ENCODE results near the gene CBLN1. TPM values are rescaled to one million over a fixed set of nuclear protein-coding genes. Genes with fewer than 3 reads are reported as not detected.

CBLN1 gene
- total RNA-seq, 2 experiments from 2014 or later: not detected

GRCh38 chr16:49281843-49282642 lies 405 bp upstream of the CBLN1 start:
- Mint-ChIP-seq H3K9me3 (no peaks in the 10 kb centered on the region), H3K27ac (no peak overlapping the region), H3K4me3 (peak overlapping the region; percentile 56), H3K4me1 (peaks cover 5% of the 10 kb centered on the region), H3K27me3 (peaks cover 79% of the 10 kb centered on the region), H3K36me3 (no peaks in the 10 kb centered on the region)
- peak; percentile 83 for DNase-seq

GRCh38 chr16:49280841-49281371 lies 732 bp downstream of the CBLN1 start:
- DNase-seq: no peak
- H3K36me3 Mint-ChIP-seq: no peaks in the 10 kb centered on the region
- H3K4me1 Mint-ChIP-seq: peaks cover 5% of the 10 kb centered on the region
- peaks cover 87% of the 10 kb centered on the region for H3K27me3 Mint-ChIP-seq
- H3K27ac Mint-ChIP-seq: no peak overlapping the region
- H3K4me3 Mint-ChIP-seq: no peak overlapping the region
- H3K9me3 Mint-ChIP-seq: no peaks in the 10 kb centered on the region

GRCh38 chr16:49280105-49280741 lies 1.4 kb downstream of the CBLN1 start:
- Mint-ChIP-seq H3K27me3 (peaks cover 90% of the 10 kb centered on the region), H3K36me3 (no peaks in the 10 kb centered on the region), H3K4me3 (no peak overlapping the region)

GRCh38 chr16:49278944-49279725 lies 2.5 kb downstream of the CBLN1 start:
- H3K4me1 Mint-ChIP-seq: peaks cover 5% of the 10 kb centered on the region
- DNase-seq: no peak
- H3K27ac Mint-ChIP-seq: no peak overlapping the region
- no peaks in the 10 kb centered on the region for H3K9me3 Mint-ChIP-seq
- H3K36me3 Mint-ChIP-seq: no peaks in the 10 kb centered on the region
- no peak overlapping the region for H3K4me3 Mint-ChIP-seq
- peaks cover 93% of the 10 kb centered on the region for H3K27me3 Mint-ChIP-seq

More at GRCh38 chr16:49280105-49280741, 1.4 kb downstream of the CBLN1 start:
- peak; percentile 17 for DNase-seq
- Mint-ChIP-seq H3K27ac (no peak overlapping the region), H3K9me3 (no peaks in the 10 kb centered on the region), H3K4me1 (peaks cover 5% of the 10 kb centered on the region)

GRCh38 chr16:49278567-49278827 lies 3.1 kb downstream of the CBLN1 start:
- Mint-ChIP-seq H3K4me1 (peaks cover 5% of the 10 kb centered on the region), H3K9me3 (no peaks in the 10 kb centered on the region), H3K4me3 (no peak overlapping the region), H3K27me3 (peaks cover 93% of the 10 kb centered on the region), H3K36me3 (no peaks in the 10 kb centered on the region), H3K27ac (no peak overlapping the region)
- no peak for DNase-seq

GRCh38 chr16:49277766-49278566 lies 3.7 kb downstream of the CBLN1 start:
- Mint-ChIP-seq H3K27me3 (peaks cover 90% of the 10 kb centered on the region), H3K4me1 (peaks cover 5% of the 10 kb centered on the region), H3K4me3 (no peak overlapping the region), H3K9me3 (no peaks in the 10 kb centered on the region), H3K36me3 (no peaks in the 10 kb centered on the region), H3K27ac (no peak overlapping the region)
- no peak for DNase-seq

- no peaks in the 10 kb centered on the region for H3K36me3 Mint-ChIP-seq
- peaks cover 2% of the 10 kb centered on the region for H3K4me1 Mint-ChIP-seq
- peaks cover 84% of the 10 kb centered on the region for H3K27me3 Mint-ChIP-seq
Measured at GRCh38 chr16:49277386-49277742, 4.3 kb downstream of the CBLN1 start.

GRCh38 chr16:49276646-49277385 lies 4.8 kb downstream of the CBLN1 start:
- no peak for DNase-seq
- Mint-ChIP-seq H3K27me3 (peaks cover 87% of the 10 kb centered on the region), H3K9me3 (no peaks in the 10 kb centered on the region), H3K4me3 (no peak overlapping the region), H3K36me3 (no peaks in the 10 kb centered on the region), H3K27ac (no peak overlapping the region), H3K4me1 (peaks cover 2% of the 10 kb centered on the region)

More at GRCh38 chr16:49277386-49277742, 4.3 kb downstream of the CBLN1 start:
- no peak overlapping the region for H3K27ac Mint-ChIP-seq
- H3K9me3 Mint-ChIP-seq: no peaks in the 10 kb centered on the region
- no peak overlapping the region for H3K4me3 Mint-ChIP-seq
- DNase-seq: no peak

- peaks cover 1% of the 10 kb centered on the region for H3K4me1 Mint-ChIP-seq
- no peak overlapping the region for H3K27ac Mint-ChIP-seq
- peaks cover 80% of the 10 kb centered on the region for H3K27me3 Mint-ChIP-seq
- H3K36me3 Mint-ChIP-seq: no peaks in the 10 kb centered on the region
- DNase-seq: no peak
- H3K4me3 Mint-ChIP-seq: no peak overlapping the region
- no peaks in the 10 kb centered on the region for H3K9me3 Mint-ChIP-seq
Measured at GRCh38 chr16:49275870-49276269, 5.8 kb downstream of the CBLN1 start.

GRCh38 chr16:49275050-49275730 lies 6.4 kb downstream of the CBLN1 start:
- no peak overlapping the region for H3K27ac Mint-ChIP-seq
- peaks cover 1% of the 10 kb centered on the region for H3K9me3 Mint-ChIP-seq
- no peaks in the 10 kb centered on the region for H3K36me3 Mint-ChIP-seq
- H3K27me3 Mint-ChIP-seq: peaks cover 77% of the 10 kb centered on the region
- H3K4me3 Mint-ChIP-seq: no peak overlapping the region
- no peak for DNase-seq
- no peaks in the 10 kb centered on the region for H3K4me1 Mint-ChIP-seq

- peaks cover 1% of the 10 kb centered on the region for H3K9me3 Mint-ChIP-seq
- H3K4me3 Mint-ChIP-seq: no peak overlapping the region
- DNase-seq: no peak
- no peaks in the 10 kb centered on the region for H3K4me1 Mint-ChIP-seq
- peaks cover 73% of the 10 kb centered on the region for H3K27me3 Mint-ChIP-seq
- H3K27ac Mint-ChIP-seq: no peak overlapping the region
- H3K36me3 Mint-ChIP-seq: no peaks in the 10 kb centered on the region
Measured at GRCh38 chr16:49274591-49274990, 7.0 kb downstream of the CBLN1 start.

- Mint-ChIP-seq H3K27me3 (peaks cover 65% of the 10 kb centered on the region), H3K4me3 (no peak overlapping the region), H3K36me3 (no peaks in the 10 kb centered on the region), H3K9me3 (peaks cover 1% of the 10 kb centered on the region), H3K4me1 (no peaks in the 10 kb centered on the region), H3K27ac (no peak overlapping the region)
- no peak for DNase-seq
Measured at GRCh38 chr16:49273771-49274170, 7.9 kb downstream of the CBLN1 start.

- peaks cover 1% of the 10 kb centered on the region for H3K9me3 Mint-ChIP-seq
- peaks cover 41% of the 10 kb centered on the region for H3K27me3 Mint-ChIP-seq
- no peaks in the 10 kb centered on the region for H3K4me1 Mint-ChIP-seq
- H3K27ac Mint-ChIP-seq: no peak overlapping the region
- H3K4me3 Mint-ChIP-seq: no peak overlapping the region
- H3K36me3 Mint-ChIP-seq: no peaks in the 10 kb centered on the region
- DNase-seq: no peak
Measured at GRCh38 chr16:49271363-49271762, 10.3 kb downstream of the CBLN1 start.

- H3K9me3 Mint-ChIP-seq: peaks cover 1% of the 10 kb centered on the region
- no peak for DNase-seq
- no peaks in the 10 kb centered on the region for H3K36me3 Mint-ChIP-seq
- peaks cover 19% of the 10 kb centered on the region for H3K27me3 Mint-ChIP-seq
- no peak overlapping the region for H3K4me3 Mint-ChIP-seq
- no peak overlapping the region for H3K27ac Mint-ChIP-seq
- H3K4me1 Mint-ChIP-seq: no peaks in the 10 kb centered on the region
Measured at GRCh38 chr16:49269201-49269600, 12.4 kb downstream of the CBLN1 start.
